ENCODE results near the gene TRIM4.
"Not testable (repeated sequence)": the region's sequence is repeated elsewhere in the genome, so short reads cannot be mapped to it uniquely, and the experiment has no call there.

DNA sequence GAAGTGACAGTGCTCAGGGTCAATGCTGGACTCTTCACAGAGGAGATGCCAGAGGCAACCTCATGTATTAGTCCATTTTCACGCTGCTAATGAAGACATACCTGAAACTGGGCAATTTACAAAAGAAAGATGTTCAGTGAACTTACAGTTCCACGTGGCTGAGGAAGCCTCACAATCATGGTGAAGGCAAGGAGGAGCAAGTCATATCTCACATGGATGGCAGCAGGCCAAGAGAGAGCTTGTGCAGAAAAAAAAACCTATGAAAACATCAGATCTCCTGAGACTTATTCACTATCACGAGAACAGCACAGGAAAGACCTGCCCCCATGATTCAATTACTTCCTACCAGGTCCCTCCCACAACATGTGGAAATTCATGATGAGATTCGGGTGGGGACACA is 15.7 kb upstream of the TRIM4 start:
- TF ChIP-seq, protein P1, sequence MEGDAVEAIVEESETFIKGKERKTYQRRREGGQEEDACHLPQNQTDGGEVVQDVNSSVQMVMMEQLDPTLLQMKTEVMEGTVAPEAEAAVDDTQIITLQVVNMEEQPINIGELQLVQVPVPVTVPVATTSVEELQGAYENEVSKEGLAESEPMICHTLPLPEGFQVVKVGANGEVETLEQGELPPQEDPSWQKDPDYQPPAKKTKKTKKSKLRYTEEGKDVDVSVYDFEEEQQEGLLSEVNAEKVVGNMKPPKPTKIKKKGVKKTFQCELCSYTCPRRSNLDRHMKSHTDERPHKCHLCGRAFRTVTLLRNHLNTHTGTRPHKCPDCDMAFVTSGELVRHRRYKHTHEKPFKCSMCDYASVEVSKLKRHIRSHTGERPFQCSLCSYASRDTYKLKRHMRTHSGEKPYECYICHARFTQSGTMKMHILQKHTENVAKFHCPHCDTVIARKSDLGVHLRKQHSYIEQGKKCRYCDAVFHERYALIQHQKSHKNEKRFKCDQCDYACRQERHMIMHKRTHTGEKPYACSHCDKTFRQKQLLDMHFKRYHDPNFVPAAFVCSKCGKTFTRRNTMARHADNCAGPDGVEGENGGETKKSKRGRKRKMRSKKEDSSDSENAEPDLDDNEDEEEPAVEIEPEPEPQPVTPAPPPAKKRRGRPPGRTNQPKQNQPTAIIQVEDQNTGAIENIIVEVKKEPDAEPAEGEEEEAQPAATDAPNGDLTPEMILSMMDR (IDR thresholded peaks at IDR 0.05; ENCODE audit: low read depth, low read length): not testable (repeated sequence)
- not testable (repeated sequence) for TF ChIP-seq POLR2A (IDR thresholded peaks at IDR 0.05; ENCODE audit: extremely low read depth, insufficient read length); MYC (IDR thresholded peaks at IDR 0.05; ENCODE audit: low read depth, low read length)
